ENCODE measurements around the gene MAGI2. TPM values are rescaled to one million over a fixed set of nuclear protein-coding genes. Genes with fewer than 3 reads are reported as not detected.

The MAGI2 gene
- total and polyA plus RNA-seq, 8 donors, result 6.1 to 9.2 (median 7.1) TPM

- Histone ChIP-seq H3K27ac (no peak overlapping the region), H3K4me1 (no peaks in the 10 kb centered on the region), H3K4me3 (no peak overlapping the region), H3K36me3 (no peaks in the 10 kb centered on the region), H3K9me3 (no peaks in the 10 kb centered on the region), H3K27me3 (no peaks in the 10 kb centered on the region)
- TF ChIP-seq, protein P1, sequence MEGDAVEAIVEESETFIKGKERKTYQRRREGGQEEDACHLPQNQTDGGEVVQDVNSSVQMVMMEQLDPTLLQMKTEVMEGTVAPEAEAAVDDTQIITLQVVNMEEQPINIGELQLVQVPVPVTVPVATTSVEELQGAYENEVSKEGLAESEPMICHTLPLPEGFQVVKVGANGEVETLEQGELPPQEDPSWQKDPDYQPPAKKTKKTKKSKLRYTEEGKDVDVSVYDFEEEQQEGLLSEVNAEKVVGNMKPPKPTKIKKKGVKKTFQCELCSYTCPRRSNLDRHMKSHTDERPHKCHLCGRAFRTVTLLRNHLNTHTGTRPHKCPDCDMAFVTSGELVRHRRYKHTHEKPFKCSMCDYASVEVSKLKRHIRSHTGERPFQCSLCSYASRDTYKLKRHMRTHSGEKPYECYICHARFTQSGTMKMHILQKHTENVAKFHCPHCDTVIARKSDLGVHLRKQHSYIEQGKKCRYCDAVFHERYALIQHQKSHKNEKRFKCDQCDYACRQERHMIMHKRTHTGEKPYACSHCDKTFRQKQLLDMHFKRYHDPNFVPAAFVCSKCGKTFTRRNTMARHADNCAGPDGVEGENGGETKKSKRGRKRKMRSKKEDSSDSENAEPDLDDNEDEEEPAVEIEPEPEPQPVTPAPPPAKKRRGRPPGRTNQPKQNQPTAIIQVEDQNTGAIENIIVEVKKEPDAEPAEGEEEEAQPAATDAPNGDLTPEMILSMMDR (IDR thresholded peaks at IDR 0.05), result no peak
- ATAC-seq (no peak), DNase-seq (peak in 1 of 4 donors; percentile 4)
- intact Hi-C loops (cut with DNase I), result no loop called here
These were observed 603.2 kb downstream of the MAGI2 start for GRCh38 chr7:78850093-78850740.

DNA sequence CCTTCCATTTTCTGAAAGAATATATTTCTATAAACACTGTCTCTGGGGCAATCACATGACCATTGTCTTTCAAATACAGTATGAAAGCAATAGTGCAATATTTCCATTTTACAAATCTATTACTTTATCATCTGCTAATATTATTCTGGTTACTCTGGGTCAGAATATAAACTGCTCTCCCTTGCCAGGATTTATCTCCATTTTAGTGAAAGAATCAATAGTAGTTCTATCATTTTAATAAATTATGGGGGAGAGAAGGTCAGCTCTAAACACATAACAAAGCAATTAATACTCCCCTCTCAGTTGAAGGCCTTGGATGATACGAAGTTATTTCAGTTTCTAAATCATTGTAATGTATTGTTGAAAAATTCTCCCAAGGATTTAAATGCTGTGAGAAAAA lies 608.3 kb downstream of the MAGI2 start:
- intact Hi-C loops (cut with DNase I), result no loop called here
- no peak for ATAC-seq
- Histone ChIP-seq H3K4me3 (no peak overlapping the region), H3K27ac (no peak overlapping the region), H3K4me1 (no peaks in the 10 kb centered on the region), H3K27me3 (no peaks in the 10 kb centered on the region), H3K36me3 (no peaks in the 10 kb centered on the region), H3K9me3 (no peaks in the 10 kb centered on the region)
- TF ChIP-seq, protein P1 (IDR thresholded peaks at IDR 0.05), result no peak
- DNase-seq, result no peak

- Histone ChIP-seq H3K9me3 (no peaks in the 10 kb centered on the region), H3K36me3 (no peaks in the 10 kb centered on the region), H3K27ac (no peak overlapping the region), H3K27me3 (no peaks in the 10 kb centered on the region), H3K4me1 (no peaks in the 10 kb centered on the region), H3K4me3 (no peak overlapping the region)
- DNase-seq (no peak), ATAC-seq (no peak)
- intact Hi-C loops (cut with DNase I), result no loop called here
- TF ChIP-seq, protein P1 (IDR thresholded peaks at IDR 0.05), result no peak
These were observed 611.4 kb downstream of the MAGI2 start for GRCh38 chr7:78842068-78842467.

- Histone ChIP-seq H3K36me3 (no peaks in the 10 kb centered on the region), H3K4me1 (no peaks in the 10 kb centered on the region), H3K27ac (no peak overlapping the region), H3K9me3 (peaks cover 0 to 25% of the 10 kb centered on the region in 2 donors), H3K27me3 (no peaks in the 10 kb centered on the region), H3K4me3 (no peak overlapping the region)
- TF ChIP-seq, protein P1 (IDR thresholded peaks at IDR 0.05), result no peak
- DNase-seq, result no peak
- intact Hi-C loops (cut with DNase I), result no loop called here
- ATAC-seq, result no peak
These were observed 617.6 kb downstream of the MAGI2 start for GRCh38 chr7:78835897-78836296.

DNA sequence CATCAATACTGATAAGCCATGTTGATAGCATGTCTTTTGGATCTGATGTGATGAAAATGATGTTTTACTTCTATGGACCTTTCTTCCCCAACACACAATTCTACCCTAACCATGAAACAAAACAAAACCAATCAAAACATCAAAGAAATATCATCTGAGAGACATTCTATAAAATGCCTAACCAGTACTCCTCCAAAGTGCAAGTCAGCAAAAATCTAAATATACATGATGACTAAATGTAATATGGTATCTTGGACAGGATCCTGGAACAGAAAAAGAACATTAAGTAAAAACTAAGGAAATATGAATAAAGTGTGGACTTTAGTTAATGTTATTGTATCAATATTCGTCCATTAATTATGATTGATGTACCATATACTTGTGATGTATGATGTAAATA lies 625.1 kb downstream of the MAGI2 start:
- DNase-seq, result no peak
- ATAC-seq, result no peak
- no peaks in the 10 kb centered on the region for H3K36me3 ChIP-seq
- no peak overlapping the region for H3K4me3 ChIP-seq
- H3K27ac ChIP-seq, result no peak overlapping the region
- no peaks in the 10 kb centered on the region for H3K4me1 ChIP-seq
- TF ChIP-seq, protein P1 (IDR thresholded peaks at IDR 0.05), result no peak
- H3K27me3 ChIP-seq, result no peaks in the 10 kb centered on the region
- intact Hi-C loops (cut with DNase I), result no loop called here
- H3K9me3 ChIP-seq, result peaks cover 0 to 10% of the 10 kb centered on the region in 2 donors

Measured in left lung (tissue), 10 donors.